Hematopoietic multipotent progenitor cell treated with erythropoietin and hydrocortisone succinate and interleukin-3 and kit ligand, for 8 days (in vitro differentiated cells): ENCODE results near the gene KRTAP9-8.
"Not testable (repeated sequence)": the region's sequence is repeated elsewhere in the genome, so short reads cannot be mapped to it uniquely, and the experiment has no call there.

Experiments
- DNase-seq: peaks from one replicate; pipeline ENCODE4 v3.0.0-alpha.2; 2015

KRTAP9-8 gene

GRCh38 chr17:41256291-41256685 is 18.5 kb downstream of the KRTAP9-8 start:
- no peak for DNase-seq

GRCh38 chr17:41258406-41258805 is 20.6 kb downstream of the KRTAP9-8 start:
- no peak for DNase-seq

- DNase-seq, result no peak
Measured at GRCh38 chr17:41263212-41263611, 25.4 kb downstream of the KRTAP9-8 start.

DNA sequence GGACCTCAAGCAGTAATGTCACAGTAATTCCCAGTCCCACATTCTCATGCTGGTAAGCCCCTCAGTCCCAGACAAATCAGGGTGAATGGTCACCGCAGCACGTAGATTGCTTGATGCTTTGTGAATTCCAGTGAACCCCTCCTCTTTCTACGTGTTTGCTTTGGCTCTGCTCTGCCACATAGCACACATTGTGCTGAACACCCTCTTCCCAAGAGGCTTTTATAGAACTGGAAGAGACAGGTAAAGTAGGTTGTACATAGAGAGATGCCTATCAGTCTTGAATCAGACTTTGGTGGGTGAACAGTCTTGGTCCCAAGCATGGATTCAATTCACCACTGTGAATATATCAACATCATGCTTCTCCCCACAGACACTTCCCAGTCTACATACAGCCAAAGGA is 26.8 kb downstream of the KRTAP9-8 start:
- DNase-seq, result no peak

- DNase-seq, result no peak
Measured at GRCh38 chr17:41265078-41265477, 27.3 kb downstream of the KRTAP9-8 start, which contains the start of gene KRTAP9-6. Gene KRTAP9-6 (plus strand): TSS chr17:41265378. CDS start chr17:41265378, 0 bp downstream.

- no peak for DNase-seq
Measured at GRCh38 chr17:41267711-41268110, 29.9 kb downstream of the KRTAP9-8 start.

DNA sequence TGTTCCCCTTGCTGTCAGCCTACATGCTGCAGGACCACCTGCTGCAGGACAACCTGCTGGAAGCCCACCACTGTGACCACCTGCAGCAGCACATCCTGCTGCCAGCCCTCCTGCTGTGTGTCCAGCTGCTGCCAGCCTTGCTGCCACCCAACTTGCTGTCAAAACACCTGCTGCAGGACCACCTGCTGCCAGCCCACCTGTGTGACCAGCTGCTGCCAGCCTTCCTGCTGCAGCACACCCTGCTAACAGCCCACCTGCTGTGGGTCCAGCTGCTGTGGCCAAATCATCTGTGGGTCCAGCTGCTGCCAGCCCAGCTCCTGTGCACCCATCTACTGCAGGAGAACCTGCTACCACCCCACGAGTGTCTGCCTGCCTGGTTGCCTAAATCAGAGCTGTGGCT is 33.5 kb downstream of the KRTAP9-8 start:
- not testable (repeated sequence) for DNase-seq

DNA sequence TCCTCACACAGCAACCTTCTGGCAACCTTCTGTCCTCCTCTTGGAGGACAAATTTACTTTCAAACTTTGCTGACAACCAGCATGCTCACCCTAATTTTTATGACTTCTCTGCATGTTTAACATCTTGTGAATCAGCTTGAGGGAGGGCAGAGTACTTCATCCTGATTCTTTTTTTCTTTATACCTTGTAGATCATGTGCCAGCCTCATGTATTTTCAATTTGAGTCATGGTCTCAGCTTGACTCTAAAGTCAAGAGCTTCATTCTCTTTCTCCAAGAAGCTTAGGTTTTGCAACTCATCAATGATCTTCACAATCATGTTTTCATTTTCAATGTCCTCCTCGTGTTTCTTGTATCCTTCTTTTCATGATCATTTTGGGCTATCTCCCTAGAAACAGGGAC is 34.1 kb downstream of the KRTAP9-8 start:
- DNase-seq, result no peak

- not testable (repeated sequence) for DNase-seq
Measured at GRCh38 chr17:41275648-41276190, 37.9 kb downstream of the KRTAP9-8 start, which contains the start of gene KRTAP9-7. Gene KRTAP9-7 (plus strand): TSS chr17:41275698. CDS start chr17:41275698, 0 bp downstream.

DNA sequence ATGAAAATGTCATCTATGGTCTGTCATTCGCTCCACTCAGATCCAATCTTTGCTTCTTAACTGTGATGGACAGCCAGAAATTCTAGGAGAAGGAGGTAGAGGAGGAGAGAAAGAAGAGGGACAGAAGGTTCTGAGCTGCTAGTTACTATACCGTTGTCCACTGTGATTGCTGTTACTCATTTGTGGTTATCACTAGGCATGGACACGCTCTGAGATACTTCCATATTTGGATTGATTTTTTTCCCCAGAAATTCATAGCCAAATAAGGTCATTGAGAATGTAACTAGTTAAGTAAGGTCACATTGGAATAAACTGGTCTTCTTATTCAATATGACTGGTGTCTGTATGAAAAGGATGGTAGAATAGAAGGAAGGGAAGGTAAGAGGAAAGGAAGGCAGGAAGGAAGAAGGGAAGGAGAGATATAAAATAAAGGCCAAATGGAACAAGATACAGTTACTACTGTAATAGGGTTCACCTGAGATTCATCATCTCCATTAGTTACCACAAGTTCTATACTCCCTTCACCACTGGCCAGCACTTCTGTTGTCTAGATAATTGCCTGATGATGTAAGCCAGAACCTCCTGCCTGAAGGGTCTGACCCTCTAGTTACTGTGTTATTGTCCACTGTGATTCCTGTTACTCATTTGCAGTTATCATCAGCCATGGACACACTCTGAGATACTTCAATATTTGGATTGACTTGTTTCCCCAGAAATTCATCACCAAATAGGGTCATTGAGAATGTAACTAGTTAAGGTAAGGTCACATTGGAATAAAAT is 40.6 kb downstream of the KRTAP9-8 start:
- DNase-seq, result no peak

- DNase-seq, result no peak
Measured at GRCh38 chr17:41284043-41284442, 46.2 kb downstream of the KRTAP9-8 start.

- DNase-seq, result no peak
Measured at GRCh38 chr17:41284546-41284945, 46.7 kb downstream of the KRTAP9-8 start.

- DNase-seq, result no peak
Measured at GRCh38 chr17:41287050-41287449, 49.3 kb downstream of the KRTAP9-8 start.
